ENCODE results near the gene OTUD7B.
"Not testable (repeated sequence)": the region's sequence is repeated elsewhere in the genome, so short reads cannot be mapped to it uniquely, and the experiment has no call there.

OTUD7B gene

GRCh38 chr1:149965440-149965839 is 45.1 kb downstream of the OTUD7B start:
- no peak for FAIRE-seq
- DNase-seq (ENCODE audit: insufficient read length, low spot score): no peak
- TF ChIP-seq POLR2AphosphoS5 (IDR thresholded peaks at IDR 0.05; ENCODE audit: low read depth, low read length) (no peak), SPI1 (IDR thresholded peaks at IDR 0.05; ENCODE audit: low read depth, low read length) (no peak), PAX5 (IDR thresholded peaks at IDR 0.05; ENCODE audit: insufficient read depth, low read length, severe bottlenecking) (no peak), POLR2A (IDR thresholded peaks at IDR 0.05; ENCODE audit: low read depth, low read length) (no peak), TAF1 (IDR thresholded peaks at IDR 0.05; ENCODE audit: low read depth, low read length) (no peak), POU2F2 (IDR thresholded peaks at IDR 0.05; ENCODE audit: low read depth, low read length) (no peak)

- FAIRE-seq: no peak
- TF ChIP-seq POU2F2 (IDR thresholded peaks at IDR 0.05; ENCODE audit: low read depth, low read length): no peak
- no peak for TF ChIP-seq SPI1 (IDR thresholded peaks at IDR 0.05; ENCODE audit: low read depth, low read length)
- TF ChIP-seq POLR2AphosphoS5 (IDR thresholded peaks at IDR 0.05; ENCODE audit: low read depth, low read length): no peak
- no peak for TF ChIP-seq TAF1 (IDR thresholded peaks at IDR 0.05; ENCODE audit: low read depth, low read length)
- no peak for TF ChIP-seq POLR2A (IDR thresholded peaks at IDR 0.05; ENCODE audit: low read depth, low read length)
- no peak for TF ChIP-seq PAX5 (IDR thresholded peaks at IDR 0.05; ENCODE audit: insufficient read depth, low read length, severe bottlenecking)
- DNase-seq (ENCODE audit: insufficient read length, low spot score): no peak
Observed at GRCh38 chr1:149963358-149963757, 47.2 kb downstream of the OTUD7B start.

GRCh38 chr1:149962736-149963135 is 47.8 kb downstream of the OTUD7B start:
- FAIRE-seq (no peak), DNase-seq (ENCODE audit: insufficient read length, low spot score) (no peak)
- no peak for TF ChIP-seq POU2F2 (IDR thresholded peaks at IDR 0.05; ENCODE audit: low read depth, low read length)
- TF ChIP-seq PAX5 (IDR thresholded peaks at IDR 0.05; ENCODE audit: insufficient read depth, low read length, severe bottlenecking): no peak
- TF ChIP-seq POLR2AphosphoS5 (IDR thresholded peaks at IDR 0.05; ENCODE audit: low read depth, low read length): no peak
- TF ChIP-seq TAF1 (IDR thresholded peaks at IDR 0.05; ENCODE audit: low read depth, low read length): no peak

- FAIRE-seq (peak; percentile 47), DNase-seq (ENCODE audit: insufficient read length, low spot score) (no peak)
- TF ChIP-seq POLR2AphosphoS5 (IDR thresholded peaks at IDR 0.05; ENCODE audit: low read depth, low read length): no peak
- TF ChIP-seq SPI1 (IDR thresholded peaks at IDR 0.05; ENCODE audit: low read depth, low read length): peak; percentile 43
Observed at GRCh38 chr1:149962039-149962647, 48.4 kb downstream of the OTUD7B start.

DNA sequence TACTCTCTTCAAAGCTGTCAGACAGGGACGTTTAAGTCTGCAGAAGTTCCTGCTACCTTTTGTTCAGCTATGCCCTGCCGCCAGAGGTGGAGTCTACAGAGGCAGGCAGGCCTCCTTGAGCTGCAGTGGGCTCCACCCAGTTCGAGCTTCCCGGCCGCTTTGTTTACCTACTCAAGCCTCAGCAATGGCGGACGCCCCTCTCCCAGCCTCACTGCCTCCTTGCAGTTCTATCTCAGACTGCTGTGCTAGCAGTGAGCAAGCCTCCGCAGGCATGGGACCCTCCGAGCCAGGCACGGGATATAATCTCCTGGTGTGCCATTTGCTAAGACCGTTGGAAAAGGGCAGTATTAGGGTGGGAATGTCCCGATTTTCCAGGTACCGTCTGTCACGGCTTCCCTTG is 53.0 kb downstream of the OTUD7B start:
- not testable (repeated sequence) for DNase-seq (ENCODE audit: insufficient read length, low spot score); FAIRE-seq

DNA sequence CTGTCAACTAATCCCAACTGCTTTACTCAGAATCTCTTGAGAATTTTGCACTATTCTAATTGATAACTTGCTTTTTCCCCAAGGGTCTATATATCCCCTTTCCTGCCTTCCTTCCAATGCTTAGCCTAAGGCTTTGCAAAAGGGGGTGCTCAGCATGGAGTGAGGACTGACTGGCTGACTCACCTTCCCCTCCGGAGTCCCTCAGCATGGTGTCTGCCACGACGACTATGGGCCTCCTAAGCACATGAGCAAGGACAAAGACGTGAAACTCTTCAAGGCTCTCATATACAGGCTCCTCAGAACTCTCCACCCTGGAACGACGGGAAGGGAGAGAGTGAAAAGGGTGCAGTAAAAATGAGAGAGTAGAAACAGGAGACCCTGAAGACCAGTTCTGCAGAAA is 60.6 kb downstream of the OTUD7B start:
- DNase-seq (ENCODE audit: insufficient read length, low spot score): no peak
- TF ChIP-seq POLR2AphosphoS5 (IDR thresholded peaks at IDR 0.05; ENCODE audit: low read depth, low read length) (no peak), TAF1 (IDR thresholded peaks at IDR 0.05; ENCODE audit: low read depth, low read length) (no peak), POLR2A (IDR thresholded peaks at IDR 0.05; ENCODE audit: low read depth, low read length) (no peak), SPI1 (IDR thresholded peaks at IDR 0.05; ENCODE audit: low read depth, low read length) (no peak), PAX5 (IDR thresholded peaks at IDR 0.05; ENCODE audit: insufficient read depth, low read length, severe bottlenecking) (no peak), POU2F2 (IDR thresholded peaks at IDR 0.05; ENCODE audit: low read depth, low read length) (no peak)
- no peak for FAIRE-seq

DNA sequence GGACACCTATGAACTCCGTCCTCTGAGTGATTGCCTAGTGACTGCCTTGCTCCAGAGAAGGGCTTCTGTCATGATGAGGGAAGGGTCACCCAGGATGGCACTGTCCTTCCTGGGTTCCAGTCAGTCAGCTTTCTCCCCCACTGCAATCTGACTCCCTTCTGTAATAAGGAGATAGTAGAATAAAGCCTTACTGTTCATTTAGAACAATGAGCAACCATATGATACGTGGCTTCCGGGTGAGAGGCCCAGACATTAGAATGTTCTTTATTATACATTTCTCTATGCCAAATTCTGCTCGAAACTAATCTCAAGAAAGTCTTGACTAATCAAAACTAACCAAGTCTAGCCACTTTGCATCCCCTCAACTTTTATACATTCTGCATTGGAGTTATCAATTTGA is 65.3 kb downstream of the OTUD7B start:
- DNase-seq (ENCODE audit: insufficient read length, low spot score) (no peak), FAIRE-seq (no peak)
- TF ChIP-seq POU2F2 (IDR thresholded peaks at IDR 0.05; ENCODE audit: low read depth, low read length): no peak
- TF ChIP-seq SPI1 (IDR thresholded peaks at IDR 0.05; ENCODE audit: low read depth, low read length): no peak
- no peak for TF ChIP-seq POLR2A (IDR thresholded peaks at IDR 0.05; ENCODE audit: low read depth, low read length)
- no peak for TF ChIP-seq PAX5 (IDR thresholded peaks at IDR 0.05; ENCODE audit: insufficient read depth, low read length, severe bottlenecking)
- TF ChIP-seq TAF1 (IDR thresholded peaks at IDR 0.05; ENCODE audit: low read depth, low read length): no peak
- no peak for TF ChIP-seq POLR2AphosphoS5 (IDR thresholded peaks at IDR 0.05; ENCODE audit: low read depth, low read length)

DNA sequence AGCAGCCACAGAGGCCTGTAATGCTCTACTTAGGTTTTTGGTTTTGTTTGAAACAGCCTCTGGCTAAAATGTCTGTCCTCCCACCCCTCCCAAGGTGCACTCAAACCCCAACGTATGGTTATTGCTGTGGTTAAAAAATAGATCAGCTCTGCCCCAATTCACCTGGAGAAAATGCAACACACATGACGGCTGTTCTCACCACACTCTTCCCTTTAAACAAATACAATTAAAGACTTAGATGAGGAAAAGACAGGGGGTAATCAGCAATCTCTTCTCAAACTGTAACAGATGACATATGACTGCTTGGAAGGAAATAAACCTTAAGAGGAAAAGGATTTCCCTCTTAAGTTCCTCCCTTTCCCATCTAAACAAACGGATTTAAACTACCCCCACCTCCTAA is 67.6 kb downstream of the OTUD7B start:
- TF ChIP-seq PAX5 (IDR thresholded peaks at IDR 0.05; ENCODE audit: insufficient read depth, low read length, severe bottlenecking): no peak
- TF ChIP-seq SPI1 (IDR thresholded peaks at IDR 0.05; ENCODE audit: low read depth, low read length): no peak
- TF ChIP-seq POLR2A (IDR thresholded peaks at IDR 0.05; ENCODE audit: low read depth, low read length): no peak
- no peak for TF ChIP-seq POLR2AphosphoS5 (IDR thresholded peaks at IDR 0.05; ENCODE audit: low read depth, low read length)
- no peak for TF ChIP-seq POU2F2 (IDR thresholded peaks at IDR 0.05; ENCODE audit: low read depth, low read length)
- no peak for TF ChIP-seq TAF1 (IDR thresholded peaks at IDR 0.05; ENCODE audit: low read depth, low read length)
- no peak for FAIRE-seq
- DNase-seq (ENCODE audit: insufficient read length, low spot score): no peak

DNA sequence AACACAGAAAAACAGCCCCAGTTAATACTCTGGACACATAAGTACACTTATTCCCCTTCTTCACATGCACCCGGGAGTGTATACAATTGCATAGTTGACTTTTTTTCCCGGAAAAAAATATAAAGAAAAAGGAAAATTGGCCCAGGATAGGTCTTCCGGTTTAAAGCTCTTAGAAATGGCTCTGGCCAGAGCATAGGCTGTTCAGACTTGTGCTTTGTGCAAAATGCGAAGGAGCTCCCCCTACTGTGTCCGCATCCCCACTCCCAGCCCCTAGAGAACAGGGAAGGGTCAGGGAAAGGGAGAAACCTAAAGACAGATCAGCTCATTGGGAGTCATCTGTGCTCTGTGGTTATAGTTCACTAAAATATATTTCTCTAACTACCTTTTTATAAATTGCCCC is 68.3 kb downstream of the OTUD7B start:
- FAIRE-seq (no peak), DNase-seq (ENCODE audit: insufficient read length, low spot score) (no peak)

GRCh38 chr1:149940427-149940826 is 70.1 kb downstream of the OTUD7B start:
- DNase-seq (ENCODE audit: insufficient read length, low spot score): no peak
- FAIRE-seq: no peak
- TF ChIP-seq POLR2AphosphoS5 (IDR thresholded peaks at IDR 0.05; ENCODE audit: low read depth, low read length) (no peak), PAX5 (IDR thresholded peaks at IDR 0.05; ENCODE audit: insufficient read depth, low read length, severe bottlenecking) (no peak), POLR2A (IDR thresholded peaks at IDR 0.05; ENCODE audit: low read depth, low read length) (no peak), TAF1 (IDR thresholded peaks at IDR 0.05; ENCODE audit: low read depth, low read length) (no peak), SPI1 (IDR thresholded peaks at IDR 0.05; ENCODE audit: low read depth, low read length) (no peak), POU2F2 (IDR thresholded peaks at IDR 0.05; ENCODE audit: low read depth, low read length) (no peak)

More for the DNA sequence above, 68.3 kb downstream of the OTUD7B start:
- TF ChIP-seq SPI1 (IDR thresholded peaks at IDR 0.05; ENCODE audit: low read depth, low read length): no peak
- no peak for TF ChIP-seq TAF1 (IDR thresholded peaks at IDR 0.05; ENCODE audit: low read depth, low read length)
- no peak for TF ChIP-seq POLR2AphosphoS5 (IDR thresholded peaks at IDR 0.05; ENCODE audit: low read depth, low read length)
- TF ChIP-seq POU2F2 (IDR thresholded peaks at IDR 0.05; ENCODE audit: low read depth, low read length): no peak
- TF ChIP-seq PAX5 (IDR thresholded peaks at IDR 0.05; ENCODE audit: insufficient read depth, low read length, severe bottlenecking): no peak
- no peak for TF ChIP-seq POLR2A (IDR thresholded peaks at IDR 0.05; ENCODE audit: low read depth, low read length)

DNA sequence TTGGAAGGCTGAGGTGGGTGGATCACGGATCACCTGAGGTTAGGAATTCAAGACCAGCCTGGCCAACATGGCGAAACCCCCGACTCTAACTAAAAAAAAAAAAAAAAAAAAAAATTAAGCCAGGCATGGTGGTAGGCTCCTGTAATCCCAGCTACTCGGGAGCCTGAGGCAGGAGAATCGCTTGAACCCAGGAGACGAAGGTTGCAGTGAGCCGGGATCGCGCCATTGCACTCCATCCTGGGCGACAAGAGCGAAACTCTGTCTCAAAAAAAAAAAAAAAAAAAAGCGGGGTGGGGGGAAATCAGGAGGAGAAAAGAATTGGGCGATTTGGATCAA is 71.9 kb downstream of the OTUD7B start:
- not testable (repeated sequence) for FAIRE-seq; DNase-seq (ENCODE audit: insufficient read length, low spot score)
